ENCODE results near the gene DNAJC6. TPM values are rescaled to one million over a fixed set of nuclear protein-coding genes. Genes with fewer than 3 reads are reported as not detected.

DNAJC6 gene
- total and polyA plus RNA-seq, 2 experiments from 2014 or later: 6.0 to 11.2 TPM

- H3K4me1 ChIP-seq (ENCODE audit: insufficient read depth): no peaks in the 10 kb centered on the region
- no peaks in the 10 kb centered on the region for H3K79me2 ChIP-seq
- no peak overlapping the region for H3K4me2 ChIP-seq
- no peak overlapping the region for H3K27ac ChIP-seq
- H2AFZ ChIP-seq: no peak overlapping the region
- no peak overlapping the region for H3K4me3 ChIP-seq
- H3K9me2 ChIP-seq (replicated peaks; ENCODE audit: insufficient read depth): no peaks in the 10 kb centered on the region
- DNase-seq (ENCODE audit: low spot score): no peak
- no peaks in the 10 kb centered on the region for H3K36me3 ChIP-seq (replicated peaks; ENCODE audit: insufficient read depth, low read depth)
- H3K27me3 ChIP-seq: no peaks in the 10 kb centered on the region
- 98% methylated on average over 1 of the region's 1 CpG for WGBS (ENCODE audit: low lambda C conversion rate, missing lambda C conversion rate)
- H4K20me1 ChIP-seq (ENCODE audit: insufficient read depth, poor library complexity, severe bottlenecking): no peaks in the 10 kb centered on the region
- H3K9me3 ChIP-seq (ENCODE audit: low read depth): no peaks in the 10 kb centered on the region
- TF ChIP-seq, protein P1, sequence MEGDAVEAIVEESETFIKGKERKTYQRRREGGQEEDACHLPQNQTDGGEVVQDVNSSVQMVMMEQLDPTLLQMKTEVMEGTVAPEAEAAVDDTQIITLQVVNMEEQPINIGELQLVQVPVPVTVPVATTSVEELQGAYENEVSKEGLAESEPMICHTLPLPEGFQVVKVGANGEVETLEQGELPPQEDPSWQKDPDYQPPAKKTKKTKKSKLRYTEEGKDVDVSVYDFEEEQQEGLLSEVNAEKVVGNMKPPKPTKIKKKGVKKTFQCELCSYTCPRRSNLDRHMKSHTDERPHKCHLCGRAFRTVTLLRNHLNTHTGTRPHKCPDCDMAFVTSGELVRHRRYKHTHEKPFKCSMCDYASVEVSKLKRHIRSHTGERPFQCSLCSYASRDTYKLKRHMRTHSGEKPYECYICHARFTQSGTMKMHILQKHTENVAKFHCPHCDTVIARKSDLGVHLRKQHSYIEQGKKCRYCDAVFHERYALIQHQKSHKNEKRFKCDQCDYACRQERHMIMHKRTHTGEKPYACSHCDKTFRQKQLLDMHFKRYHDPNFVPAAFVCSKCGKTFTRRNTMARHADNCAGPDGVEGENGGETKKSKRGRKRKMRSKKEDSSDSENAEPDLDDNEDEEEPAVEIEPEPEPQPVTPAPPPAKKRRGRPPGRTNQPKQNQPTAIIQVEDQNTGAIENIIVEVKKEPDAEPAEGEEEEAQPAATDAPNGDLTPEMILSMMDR (IDR thresholded peaks at IDR 0.05; ENCODE audit: poor library complexity): no peak
- TF ChIP-seq EZH2 (IDR thresholded peaks at IDR 0.05; ENCODE audit: borderline replicate concordance) (no peak), EZH2phosphoT487 (IDR thresholded peaks at IDR 0.05; ENCODE audit: low read depth, severe bottlenecking, unreplicated experiment) (no peak)
Observed at GRCh38 chr1:65399003-65399402, 89.7 kb downstream of the DNAJC6 start.

DNA sequence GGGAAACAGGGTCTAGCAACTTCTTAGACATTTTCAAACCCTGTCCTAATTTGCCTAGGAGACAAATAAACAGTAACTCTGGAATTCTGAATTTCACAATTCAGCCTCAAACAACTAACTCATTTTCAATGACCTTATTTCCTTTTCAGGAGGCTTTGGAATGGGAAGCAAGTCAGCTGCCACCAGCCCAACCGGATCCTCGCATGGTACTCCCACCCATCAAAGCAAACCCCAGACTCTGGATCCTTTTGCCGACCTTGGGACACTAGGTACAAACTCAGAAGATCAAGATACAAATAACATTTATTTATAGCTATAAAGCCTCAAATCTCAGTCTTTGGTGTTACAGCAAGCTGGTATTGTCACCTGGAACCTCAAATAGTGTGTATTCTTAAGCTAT is 92.3 kb downstream of the DNAJC6 start:
- H3K79me2 ChIP-seq: no peaks in the 10 kb centered on the region
- H3K27me3 ChIP-seq: no peaks in the 10 kb centered on the region
- no peak overlapping the region for H3K4me2 ChIP-seq
- H3K36me3 ChIP-seq (replicated peaks; ENCODE audit: insufficient read depth, low read depth): no peaks in the 10 kb centered on the region
- no peaks in the 10 kb centered on the region for H3K4me1 ChIP-seq (ENCODE audit: insufficient read depth)
- H2AFZ ChIP-seq: no peak overlapping the region
- no peaks in the 10 kb centered on the region for H3K9me2 ChIP-seq (replicated peaks; ENCODE audit: insufficient read depth)
- no peak overlapping the region for H3K4me3 ChIP-seq
- no peak for DNase-seq (ENCODE audit: low spot score)
- no peaks in the 10 kb centered on the region for H3K9me3 ChIP-seq (ENCODE audit: low read depth)
- 97% methylated on average over 3 of the region's 3 CpGs for WGBS (ENCODE audit: low lambda C conversion rate, missing lambda C conversion rate)
- no peaks in the 10 kb centered on the region for H4K20me1 ChIP-seq (ENCODE audit: insufficient read depth, poor library complexity, severe bottlenecking)
- TF ChIP-seq, protein P1 (IDR thresholded peaks at IDR 0.05; ENCODE audit: poor library complexity): no peak
- TF ChIP-seq EZH2phosphoT487 (IDR thresholded peaks at IDR 0.05; ENCODE audit: low read depth, severe bottlenecking, unreplicated experiment): no peak
- TF ChIP-seq EZH2 (IDR thresholded peaks at IDR 0.05; ENCODE audit: borderline replicate concordance): no peak
- H3K27ac ChIP-seq: no peak overlapping the region

DNA sequence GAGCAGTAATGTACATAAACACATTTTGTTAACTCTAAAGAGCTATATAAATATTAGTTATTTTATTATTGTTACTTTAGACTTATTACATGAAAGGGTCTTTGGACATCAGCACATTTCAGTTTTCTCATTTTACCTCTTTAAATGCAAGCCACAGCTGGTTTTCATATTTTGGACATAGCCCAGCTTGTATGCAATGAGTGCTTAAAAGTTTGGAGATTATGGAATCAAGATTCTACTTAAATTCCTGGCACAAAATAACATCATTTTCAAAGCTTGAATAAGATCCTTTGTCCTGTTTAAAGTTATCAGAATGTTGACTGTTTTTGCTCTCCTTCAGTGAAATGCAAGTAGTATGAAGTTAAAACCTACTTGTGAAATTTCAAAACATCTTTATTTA is 95.6 kb downstream of the DNAJC6 start:
- Histone ChIP-seq H3K27ac (no peak overlapping the region), H3K27me3 (no peaks in the 10 kb centered on the region)
- DNase-seq (ENCODE audit: low spot score): no peak

DNA sequence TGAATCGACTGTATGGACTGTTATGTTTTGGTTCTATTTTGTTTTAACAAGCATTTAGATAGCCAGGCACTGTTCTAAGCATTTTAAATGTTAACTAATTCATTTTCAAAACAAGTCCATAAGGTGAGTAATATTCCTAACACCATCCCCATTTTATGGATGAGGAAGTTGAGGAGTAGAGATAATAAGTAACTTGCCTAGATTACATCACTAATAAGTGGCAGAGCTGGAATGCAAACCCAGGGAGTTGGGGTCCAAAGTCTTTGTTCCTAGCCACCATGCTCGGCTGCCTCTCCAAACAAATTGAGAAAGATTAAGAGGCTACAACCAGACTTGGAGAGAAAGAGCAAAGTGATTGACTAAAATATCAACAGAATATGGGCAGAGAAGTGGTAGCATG is 98.5 kb downstream of the DNAJC6 start:
- H4K20me1 ChIP-seq (ENCODE audit: insufficient read depth, poor library complexity, severe bottlenecking): no peaks in the 10 kb centered on the region
- no peaks in the 10 kb centered on the region for H3K9me3 ChIP-seq (ENCODE audit: low read depth)
- peak; percentile 38 for DNase-seq (ENCODE audit: low spot score)
- H3K36me3 ChIP-seq (replicated peaks; ENCODE audit: insufficient read depth, low read depth): no peaks in the 10 kb centered on the region
- no peak overlapping the region for H2AFZ ChIP-seq
- no peak overlapping the region for H3K4me3 ChIP-seq
- no peaks in the 10 kb centered on the region for H3K79me2 ChIP-seq
- H3K4me1 ChIP-seq (ENCODE audit: insufficient read depth): peaks cover 5% of the 10 kb centered on the region
- no peaks in the 10 kb centered on the region for H3K9me2 ChIP-seq (replicated peaks; ENCODE audit: insufficient read depth)
- no peak for TF ChIP-seq EZH2phosphoT487 (IDR thresholded peaks at IDR 0.05; ENCODE audit: low read depth, severe bottlenecking, unreplicated experiment)
- no peak for TF ChIP-seq EZH2 (IDR thresholded peaks at IDR 0.05; ENCODE audit: borderline replicate concordance)
- TF ChIP-seq, protein P1 (IDR thresholded peaks at IDR 0.05; ENCODE audit: poor library complexity): no peak
- H3K4me2 ChIP-seq: peak overlapping the region; percentile 9
- WGBS (ENCODE audit: low lambda C conversion rate, missing lambda C conversion rate): 66% methylated on average over 2 of the region's 2 CpGs
- peak overlapping the region; percentile 20 for H3K27ac ChIP-seq
- no peaks in the 10 kb centered on the region for H3K27me3 ChIP-seq

More for the DNA sequence above, 95.6 kb downstream of the DNAJC6 start:
- H3K36me3 ChIP-seq (replicated peaks; ENCODE audit: insufficient read depth, low read depth): no peaks in the 10 kb centered on the region
- no peaks in the 10 kb centered on the region for H4K20me1 ChIP-seq (ENCODE audit: insufficient read depth, poor library complexity, severe bottlenecking)
- H3K4me3 ChIP-seq: no peak overlapping the region
- H3K9me2 ChIP-seq (replicated peaks; ENCODE audit: insufficient read depth): no peaks in the 10 kb centered on the region
- H3K4me2 ChIP-seq: no peak overlapping the region
- no peak overlapping the region for H2AFZ ChIP-seq
- TF ChIP-seq EZH2phosphoT487 (IDR thresholded peaks at IDR 0.05; ENCODE audit: low read depth, severe bottlenecking, unreplicated experiment): no peak
- no peaks in the 10 kb centered on the region for H3K9me3 ChIP-seq (ENCODE audit: low read depth)
- no peaks in the 10 kb centered on the region for H3K4me1 ChIP-seq (ENCODE audit: insufficient read depth)
- no peaks in the 10 kb centered on the region for H3K79me2 ChIP-seq

Data from hepatocyte (in vitro differentiated cells).